KBM-7 (cell line): ENCODE data around the gene ZNF319.
A peak's percentile ranks its signal among the peaks of the same experiment; 100 is the strongest.

ENCODE experiments used
- DNase-seq: peaks from one replicate; pipeline ENCODE4 v3.0.0-alpha.2; 2015
- in situ Hi-C: fragments of 300-500 bp; cut with MboI; formaldehyde crosslinking; loops from 2 replicates; pipeline ENCODE4 v1.14.3; 2020; ENCODE audit warnings: low sequenced_read_pairs, low pct_unique_long_range_greater_than_20kb, mixed read lengths

Gene ZNF319

GRCh38 chr16:58001781-58002415 is 1.4 kb upstream of the ZNF319 start:
- no peak for DNase-seq
- in situ Hi-C loops: no loop called here

GRCh38 chr16:58000706-58001676 is 519 bp upstream of the ZNF319 start, which contains the start of gene USB1:
USB1 (plus strand) TSS chr16:58001407; CDS start chr16:58001484, 77 bp downstream.
- in situ Hi-C loops: no loop called here

GRCh38 chr16:57999366-57999970 is 1.0 kb downstream of the ZNF319 start:
- in situ Hi-C loops: loop anchor here (25.0 kb wide), 1 partner anchor 237 kb away; no protein-coding TSS in a partner anchor
- DNase-seq: peak; percentile 63

More at GRCh38 chr16:58000706-58001676, 519 bp upstream of the ZNF319 start, which contains the start of gene USB1:
- peak; percentile 91 for DNase-seq

GRCh38 chr16:57998992-57999365 is 1.5 kb downstream of the ZNF319 start:
- no peak for DNase-seq
- in situ Hi-C loops: loop anchor here (25.0 kb wide), 1 partner anchor 237 kb away; no protein-coding TSS in a partner anchor

GRCh38 chr16:57998486-57998885 is 2.0 kb downstream of the ZNF319 start:
- in situ Hi-C loops: loop anchor here (25.0 kb wide), 1 partner anchor 236 kb away; no protein-coding TSS in a partner anchor
- DNase-seq: peak; percentile 71

- no peak for DNase-seq
- in situ Hi-C loops: loop anchor here (25.0 kb wide), 1 partner anchor 235 kb away; no protein-coding TSS in a partner anchor
Observed at GRCh38 chr16:57997528-57998265, 2.8 kb downstream of the ZNF319 start.

GRCh38 chr16:57997176-57997527 is 3.3 kb downstream of the ZNF319 start:
- no peak for DNase-seq
- in situ Hi-C loops: loop anchor here (25.0 kb wide), 1 partner anchor 235 kb away; no protein-coding TSS in a partner anchor

GRCh38 chr16:57996406-57997175 is 3.9 kb downstream of the ZNF319 start:
- in situ Hi-C loops: loop anchor here (25.0 kb wide), 1 partner anchor 234 kb away; no protein-coding TSS in a partner anchor
- DNase-seq: no peak

GRCh38 chr16:57995721-57996405 is 4.6 kb downstream of the ZNF319 start:
- in situ Hi-C loops: loop anchor here (25.0 kb wide), 1 partner anchor 234 kb away; no protein-coding TSS in a partner anchor
- DNase-seq: no peak

GRCh38 chr16:57994778-57995177 is 5.7 kb downstream of the ZNF319 start:
- DNase-seq: peak; percentile 70
- in situ Hi-C loops: loop anchor here (25.0 kb wide), 1 partner anchor 232 kb away; no protein-coding TSS in a partner anchor

GRCh38 chr16:57994361-57994760 is 6.1 kb downstream of the ZNF319 start:
- DNase-seq: no peak
- in situ Hi-C loops: loop anchor here (25.0 kb wide), 1 partner anchor 232 kb away; no protein-coding TSS in a partner anchor

- no peak for DNase-seq
- in situ Hi-C loops: loop anchor here (25.0 kb wide), 1 partner anchor 232 kb away; no protein-coding TSS in a partner anchor
Observed at GRCh38 chr16:57993897-57994296, 6.6 kb downstream of the ZNF319 start.

- DNase-seq: no peak
- in situ Hi-C loops: loop anchor here (25.0 kb wide), 1 partner anchor 231 kb away; no protein-coding TSS in a partner anchor
Observed at GRCh38 chr16:57993438-57993837, 7.0 kb downstream of the ZNF319 start.

GRCh38 chr16:57992084-57992483 is 8.4 kb downstream of the ZNF319 start:
- DNase-seq: no peak
- in situ Hi-C loops: loop anchor here (25.0 kb wide), 1 partner anchor 230 kb away; no protein-coding TSS in a partner anchor

- no peak for DNase-seq
Observed at GRCh38 chr16:57991551-57992059, 8.9 kb downstream of the ZNF319 start.

GRCh38 chr16:57988929-57989328 is 11.5 kb downstream of the ZNF319 start:
- in situ Hi-C loops: loop anchor here (25.0 kb wide), 1 partner anchor 227 kb away; no protein-coding TSS in a partner anchor
- no peak for DNase-seq

More at GRCh38 chr16:57991551-57992059, 8.9 kb downstream of the ZNF319 start:
- in situ Hi-C loops: loop anchor here (25.0 kb wide), 1 partner anchor 229 kb away; no protein-coding TSS in a partner anchor
